HG03565 (cell line): Measurements from ENCODE around the gene CCND1.

Experiments
- ATAC-seq: cut with Tn5 transposase; IDR thresholded peaks from one replicate; pipeline ENCODE4 v1.9.1; 2021; ENCODE audit warnings: mild to moderate bottlenecking, moderate library complexity; ENCODE audit not compliant: unreplicated experiment

Gene CCND1

GRCh38 chr11:69640260-69640994, 529 bp upstream of the CCND1 start:
- no peak for ATAC-seq

DNA sequence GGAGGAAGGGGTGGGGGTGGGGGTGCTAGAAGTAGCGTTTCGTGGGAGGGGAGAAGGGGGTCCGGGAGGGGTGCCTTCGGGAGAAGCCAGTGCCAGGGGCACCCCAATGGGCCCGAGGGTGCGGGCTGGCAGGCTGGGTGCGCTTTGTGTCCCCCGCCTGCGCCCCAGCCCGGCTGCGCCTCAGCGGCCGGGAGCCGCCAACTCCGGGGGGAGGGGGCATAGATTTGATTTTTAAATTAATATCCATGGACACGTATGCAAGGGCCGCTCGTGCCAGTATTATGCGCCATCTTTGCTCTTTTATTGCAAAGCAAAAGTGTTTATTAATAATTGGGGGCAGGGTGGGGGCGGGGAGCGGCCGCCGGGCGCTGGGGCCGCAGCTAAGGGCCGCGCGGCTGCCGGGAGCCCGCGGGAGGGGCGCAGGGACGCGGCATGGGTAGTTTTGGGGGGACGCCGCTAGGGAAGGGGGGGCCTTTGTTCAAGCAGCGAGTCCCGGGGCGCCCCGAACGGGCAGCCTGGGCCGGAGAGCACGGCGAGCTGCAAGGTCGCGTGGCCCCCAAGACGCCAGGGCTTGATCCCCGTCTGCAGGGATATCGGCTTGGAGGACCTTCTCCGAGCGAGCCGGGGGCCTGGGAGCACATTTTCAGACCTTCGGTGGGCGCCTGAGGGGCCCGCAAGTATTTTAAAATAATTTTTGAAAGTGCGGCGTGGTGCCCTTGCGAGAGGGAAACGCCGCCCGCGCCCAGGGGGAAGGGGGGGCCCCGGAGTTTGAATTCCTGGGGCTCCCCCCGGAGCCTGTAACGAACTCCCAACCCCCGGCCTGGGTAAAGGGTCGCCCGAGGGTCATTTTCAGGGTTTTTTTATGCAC, 959 bp downstream of the CCND1 start:
- no peak for ATAC-seq

DNA sequence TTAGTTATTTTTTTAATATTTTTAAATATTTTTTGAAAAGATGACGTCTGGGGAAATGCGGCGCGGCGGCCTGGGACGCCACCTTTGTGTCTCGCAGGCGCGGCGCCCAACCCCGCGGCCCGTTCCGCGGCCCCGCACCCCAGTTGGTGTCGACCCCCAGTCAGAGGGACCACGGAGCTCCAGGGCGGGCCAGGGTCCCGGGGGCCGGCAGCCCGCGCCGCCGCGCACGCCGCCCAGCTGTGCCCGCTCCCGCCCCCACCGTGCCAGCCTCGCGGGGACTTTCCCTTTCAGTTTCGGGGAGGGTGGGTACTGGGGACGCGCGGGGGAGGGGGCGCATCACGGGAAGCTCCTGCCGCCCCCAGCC, 1.6 kb downstream of the CCND1 start:
- ATAC-seq = no peak

GRCh38 chr11:69642913-69643632, 2.1 kb downstream of the CCND1 start:
- peak; percentile 44 for ATAC-seq

GRCh38 chr11:69643646-69644045, 2.7 kb downstream of the CCND1 start:
- no peak for ATAC-seq

GRCh38 chr11:69644071-69644961, 3.4 kb downstream of the CCND1 start:
- ATAC-seq = no peak

- ATAC-seq = no peak
These were observed 4.2 kb downstream of the CCND1 start for GRCh38 chr11:69644962-69645675.

DNA sequence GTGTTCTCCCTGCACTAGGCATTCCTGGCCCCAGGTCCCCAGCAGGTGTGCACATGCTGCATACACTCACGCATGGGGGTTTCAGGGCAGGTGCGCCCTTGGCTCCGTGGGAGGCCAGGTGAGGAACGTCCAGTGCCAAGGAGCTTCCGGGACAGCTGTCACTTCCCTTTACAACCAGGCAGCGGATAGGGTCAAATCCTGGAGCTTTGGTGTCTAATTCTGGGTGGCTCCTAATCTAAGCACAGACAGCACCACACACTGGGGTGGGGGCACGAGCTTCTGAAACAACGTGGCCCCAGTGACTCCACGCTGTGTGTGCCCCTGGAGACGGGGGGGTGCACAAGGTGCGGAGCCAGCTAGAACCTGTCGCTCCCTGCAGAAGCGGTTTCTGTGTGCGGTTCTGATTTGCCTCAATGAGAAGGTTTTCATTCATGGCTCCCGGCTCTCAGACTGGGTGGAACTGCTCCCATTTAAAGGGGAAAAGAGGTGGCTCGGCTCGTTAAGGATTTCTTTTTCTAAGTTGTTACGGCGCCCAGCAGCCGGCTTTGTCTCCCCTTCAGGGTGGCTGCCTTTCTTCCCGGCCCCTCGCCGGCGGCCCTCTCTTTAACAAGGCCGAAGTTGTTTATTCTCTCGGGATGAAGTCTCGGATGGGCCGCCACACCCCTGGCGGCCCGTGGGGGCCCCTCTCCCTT, 5.0 kb downstream of the CCND1 start:
- no peak for ATAC-seq

GRCh38 chr11:69646493-69647389, 5.8 kb downstream of the CCND1 start:
- ATAC-seq = no peak

GRCh38 chr11:69647390-69647748, 6.4 kb downstream of the CCND1 start:
- no peak for ATAC-seq

GRCh38 chr11:69647761-69648497, 7.0 kb downstream of the CCND1 start:
- ATAC-seq = no peak

DNA sequence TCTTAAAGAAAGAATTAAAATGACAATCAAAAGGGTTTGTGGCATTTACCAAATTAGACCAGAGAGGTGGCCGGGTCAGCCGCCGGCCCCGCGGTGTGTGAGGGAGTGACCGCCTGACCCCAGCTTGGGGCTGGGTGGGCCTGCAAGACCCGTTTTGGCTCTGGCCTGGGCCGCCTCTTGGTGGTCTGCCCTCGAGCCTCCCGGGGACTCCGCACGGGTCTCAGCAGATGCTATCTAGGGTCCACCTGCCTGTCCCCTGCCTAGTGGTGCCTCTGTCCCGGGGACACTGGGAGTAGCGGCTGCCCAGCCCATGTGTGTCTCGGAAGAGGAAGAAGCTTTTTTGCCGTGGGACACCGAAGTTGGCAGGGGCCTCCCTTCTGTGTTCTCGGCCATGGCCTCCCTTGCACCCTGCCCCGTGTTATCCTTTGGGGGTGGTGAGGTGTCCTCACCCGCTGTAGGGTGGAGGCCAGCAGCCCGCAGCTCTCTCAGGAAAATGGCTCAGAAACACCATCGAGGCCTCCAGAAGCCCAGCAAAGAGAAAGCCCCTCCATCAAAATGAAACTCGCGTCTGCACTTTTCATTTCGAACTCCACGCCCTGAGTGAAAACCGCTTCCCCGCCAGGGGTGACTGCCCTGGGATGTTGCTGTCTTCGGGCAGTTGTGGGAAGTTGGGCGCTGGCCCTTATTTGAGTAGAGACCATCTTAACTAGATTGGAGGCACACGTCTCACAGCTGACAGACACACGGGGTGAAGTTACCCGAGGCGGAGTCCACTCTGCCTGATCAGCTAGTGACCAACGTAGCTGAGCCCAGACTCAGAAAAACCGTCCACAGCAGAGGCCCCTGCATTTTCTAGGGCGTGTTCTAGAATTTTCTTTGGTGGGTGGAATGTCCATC, 8.0 kb downstream of the CCND1 start:
- ATAC-seq = no peak

DNA sequence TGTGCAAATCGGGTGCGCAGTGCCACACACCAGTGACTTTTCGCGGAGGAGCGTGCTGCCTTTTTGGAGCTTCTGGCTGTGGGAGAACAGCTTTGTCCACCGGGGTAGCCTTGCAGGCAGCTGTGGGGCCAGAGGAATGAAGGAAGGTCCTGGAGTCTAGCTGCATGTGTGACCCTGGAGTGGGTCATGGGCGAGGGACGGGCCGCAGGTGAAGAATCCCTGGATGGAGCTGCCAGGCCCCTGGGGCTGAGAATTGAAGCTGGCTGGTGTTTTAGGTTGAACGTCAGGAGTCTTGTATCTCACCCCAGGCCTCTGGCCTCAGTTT, 8.6 kb downstream of the CCND1 start:
- ATAC-seq = no peak

GRCh38 chr11:69650081-69650831, 9.3 kb downstream of the CCND1 start:
- no peak for ATAC-seq

- ATAC-seq = no peak
These were observed 9.9 kb downstream of the CCND1 start for GRCh38 chr11:69650832-69651344.
